Keratinocyte (primary cell): ENCODE results near the gene TEKT3. TPM values are rescaled to one million over a fixed set of nuclear protein-coding genes. Genes with fewer than 3 reads are reported as not detected.
A peak's percentile ranks its signal among the peaks of the same experiment; 100 is the strongest.

ENCODE experiments used
- DNase-seq: peaks from one replicate; pipeline ENCODE4 v3.0.0-alpha.2; 2011; ENCODE audit warnings: low read depth, missing footprints, low spot score
- FAIRE-seq: peaks from 2 replicates; lab custom pipeline; 2011; peaks lifted over from hg19 to GRCh38; lab: Jason Lieb, UNC
- H2AFZ ChIP-seq: 2 replicates; pipeline ENCODE4 v1.6.0; 2012; ENCODE audit warnings: low read length, control low read depth, inconsistent platforms; ENCODE audit not compliant: control insufficient read depth
- H3K27ac ChIP-seq: 2 replicates; pipeline ENCODE4 v1.5.1; 2011; ENCODE audit warnings: low read length; ENCODE audit not compliant: control insufficient read depth, insufficient read depth
- H3K27me3 ChIP-seq: 3 replicates; pipeline ENCODE4 v1.6.0; 2011; ENCODE audit warnings: low read length; ENCODE audit not compliant: control insufficient read depth, insufficient read depth; ENCODE audit errors: extremely low read depth
- H3K36me3 ChIP-seq, 2 experiments: 2 replicates in 1 of 2; 3 replicates in 1 of 2; pipeline ENCODE4 v1.5.1; 2011; ENCODE audit warnings: low read length in 2 of 2, mild to moderate bottlenecking in 1 of 2; ENCODE audit not compliant: control insufficient read depth in 2 of 2, insufficient read depth in 2 of 2; ENCODE audit errors: extremely low read depth in 1 of 2
- H3K4me1 ChIP-seq: 3 replicates; pipeline ENCODE4 v1.5.1; 2011; ENCODE audit warnings: low read length; ENCODE audit not compliant: control insufficient read depth, insufficient read depth; ENCODE audit errors: extremely low read depth
- H3K4me2 ChIP-seq: 3 replicates; pipeline ENCODE4 v1.6.0; 2011; ENCODE audit warnings: low read depth, low read length; ENCODE audit not compliant: control insufficient read depth, insufficient read depth; ENCODE audit errors: extremely low read depth
- H3K4me3 ChIP-seq, 3 experiments: fragments of 200-600 bp in 1 of 3; sonication (generic) in 1 of 3; 2 replicates in 2 of 3; 3 replicates in 1 of 3; pipeline ENCODE4 v1.5.1; 2011 to 2016; ENCODE audit warnings: low read length in 3 of 3, mild to moderate bottlenecking in 3 of 3, control low read depth in 2 of 3, inconsistent platforms in 1 of 3, low read depth in 1 of 3, mixed read lengths in 1 of 3, mixed run types in 1 of 3, moderate library complexity in 1 of 3; ENCODE audit not compliant: control insufficient read depth in 2 of 3, insufficient read depth in 2 of 3; ENCODE audit errors: extremely low read depth in 1 of 3
- H3K79me2 ChIP-seq: 2 replicates; pipeline ENCODE4 v1.6.0; 2012; ENCODE audit warnings: low read length; ENCODE audit not compliant: control insufficient read depth, insufficient read depth
- H3K9ac ChIP-seq: 3 replicates; pipeline ENCODE4 v1.6.0; 2011; ENCODE audit warnings: low read length; ENCODE audit not compliant: control insufficient read depth, insufficient read depth; ENCODE audit errors: extremely low read depth
- H3K9me1 ChIP-seq: 3 replicates; pipeline ENCODE4 v1.6.0; 2011; ENCODE audit warnings: low read length; ENCODE audit not compliant: control insufficient read depth, insufficient read depth; ENCODE audit errors: extremely low read depth
- H3K9me3 ChIP-seq: 2 replicates; pipeline ENCODE4 v1.5.1; 2012; ENCODE audit warnings: low read depth, low read length; ENCODE audit not compliant: control insufficient read depth
- H4K20me1 ChIP-seq: 3 replicates; pipeline ENCODE4 v1.6.0; 2011; ENCODE audit warnings: low read length; ENCODE audit not compliant: control insufficient read depth, insufficient read depth; ENCODE audit errors: extremely low read depth
- CTCF ChIP-seq, 3 experiments: IDR thresholded peaks in 1 of 3; conservative IDR thresholded peaks in 1 of 3; optimal IDR thresholded peaks in 1 of 3; 2 replicates in 2 of 3; 3 replicates in 1 of 3; pipeline versions ENCODE3 to v1.5.1; 2011; ENCODE audit warnings: low read length in 3 of 3, mild to moderate bottlenecking in 3 of 3, moderate library complexity in 2 of 3, control low read depth in 1 of 3, inconsistent platforms in 1 of 3; ENCODE audit not compliant: insufficient read depth in 2 of 3; ENCODE audit errors: extremely low read depth in 1 of 3
- EZH2 ChIP-seq: IDR thresholded peaks from one replicate; pipeline ENCODE4 v1.6.1; 2012; ENCODE audit warnings: inconsistent platforms, mild to moderate bottlenecking, low read length, moderate library complexity
- dilution Hi-C: fragments of 300-500 bp; cut with MboI; formaldehyde crosslinking; loops from one replicate; pipeline ENCODE4 v1.7.0; 2020; ENCODE audit warnings: low sequenced_read_pairs; ENCODE audit not compliant: extremely low pct_ligation_motif_present
- polyA plus RNA-seq, 5 experiments: library from polyadenylated mRNA; depleted of rRNA in 3 of 5; stranded (reverse) in 3 of 5; stranded (forward) in 1 of 5; unstranded in 1 of 5; fragments of >200 nt; gene quantifications; 1 replicate in 1 of 5; 2 replicates in 3 of 5; 3 replicates in 1 of 5; pipeline versions ENCODE4 v1.2.1 to v1.2.3, GENCODE V29; 2011 to 2012; ENCODE audit warnings: missing spikeins in 2 of 5, low read depth in 1 of 5, low replicate concordance in 1 of 5

Gene TEKT3
- polyA plus RNA-seq, 1 donor (not counting 4 experiments of a cell fraction or from before 2014, with no cell fraction given) = 0.16 TPM

GRCh38 chr17:15335446-15335845, 6.0 kb downstream of the TEKT3 start:
- H3K27me3 ChIP-seq = no peaks in the 10 kb centered on the region
- TF ChIP-seq EZH2 (no peak), CTCF (optimal IDR thresholded peaks at IDR 0.05 in 1 of 3, IDR thresholded peaks at IDR 0.05 in 1 of 3, conservative IDR thresholded peaks at IDR 0.05 in 1 of 3; ENCODE audit: extremely low read depth in 1 of 3, insufficient read depth in 2 of 3, low read length in 3 of 3) (no peak)
- no peak overlapping the region for H3K4me3 ChIP-seq
- no peak overlapping the region for H3K4me2 ChIP-seq
- DNase-seq (no peak), FAIRE-seq (no peak)
- H2AFZ ChIP-seq = no peak overlapping the region
- H3K4me1 ChIP-seq = no peaks in the 10 kb centered on the region
- no peak overlapping the region for H3K9ac ChIP-seq
- H3K36me3 ChIP-seq = no peaks in the 10 kb centered on the region
- dilution Hi-C loops = no loop called here
- H3K9me1 ChIP-seq = no peaks in the 10 kb centered on the region
- no peaks in the 10 kb centered on the region for H3K79me2 ChIP-seq
- H3K27ac ChIP-seq = no peak overlapping the region
- peaks cover 2% of the 10 kb centered on the region for H3K9me3 ChIP-seq
- no peaks in the 10 kb centered on the region for H4K20me1 ChIP-seq

DNA sequence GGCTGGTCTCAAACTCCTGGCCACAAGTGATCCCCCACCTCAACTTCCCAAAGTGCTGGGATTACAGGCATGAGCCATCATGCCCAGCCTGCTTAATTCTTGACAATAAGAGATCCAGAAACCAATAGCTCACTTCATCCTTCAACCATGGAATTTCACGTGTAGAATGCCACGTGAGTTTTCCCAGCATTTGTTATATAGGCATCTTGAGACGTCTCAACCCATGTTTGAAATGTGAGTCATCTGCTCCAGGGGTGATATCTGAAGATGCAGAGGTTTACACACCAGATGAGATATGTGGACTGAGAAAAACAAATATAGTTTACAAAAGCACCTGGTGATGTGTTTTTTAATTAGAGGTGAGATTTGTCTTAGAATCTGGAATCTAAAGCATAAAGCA, 7.1 kb downstream of the TEKT3 start:
- H3K79me2 ChIP-seq = no peaks in the 10 kb centered on the region
- DNase-seq = no peak
- no peaks in the 10 kb centered on the region for H3K27me3 ChIP-seq
- no peaks in the 10 kb centered on the region for H4K20me1 ChIP-seq
- H3K4me1 ChIP-seq = no peaks in the 10 kb centered on the region
- no peak overlapping the region for H2AFZ ChIP-seq
- dilution Hi-C loops = no loop called here
- no peaks in the 10 kb centered on the region for H3K36me3 ChIP-seq
- no peak overlapping the region for H3K4me3 ChIP-seq
- TF ChIP-seq CTCF (optimal IDR thresholded peaks at IDR 0.05 in 1 of 3, IDR thresholded peaks at IDR 0.05 in 1 of 3, conservative IDR thresholded peaks at IDR 0.05 in 1 of 3; ENCODE audit: extremely low read depth in 1 of 3, insufficient read depth in 2 of 3, low read length in 3 of 3) = no peak
- no peak for TF ChIP-seq EZH2
- peaks cover 2% of the 10 kb centered on the region for H3K9me3 ChIP-seq
- no peaks in the 10 kb centered on the region for H3K9me1 ChIP-seq
- no peak overlapping the region for H3K27ac ChIP-seq
- H3K9ac ChIP-seq = no peak overlapping the region
- H3K4me2 ChIP-seq = no peak overlapping the region
- peak; percentile 60 for FAIRE-seq
